ENCODE data around the gene VPS13A. TPM values are rescaled to one million over a fixed set of nuclear protein-coding genes. Genes with fewer than 3 reads are reported as not detected.

The VPS13A gene
- total RNA-seq, 2 experiments from 2014 or later, result 32.9 to 34.7 TPM

DNA sequence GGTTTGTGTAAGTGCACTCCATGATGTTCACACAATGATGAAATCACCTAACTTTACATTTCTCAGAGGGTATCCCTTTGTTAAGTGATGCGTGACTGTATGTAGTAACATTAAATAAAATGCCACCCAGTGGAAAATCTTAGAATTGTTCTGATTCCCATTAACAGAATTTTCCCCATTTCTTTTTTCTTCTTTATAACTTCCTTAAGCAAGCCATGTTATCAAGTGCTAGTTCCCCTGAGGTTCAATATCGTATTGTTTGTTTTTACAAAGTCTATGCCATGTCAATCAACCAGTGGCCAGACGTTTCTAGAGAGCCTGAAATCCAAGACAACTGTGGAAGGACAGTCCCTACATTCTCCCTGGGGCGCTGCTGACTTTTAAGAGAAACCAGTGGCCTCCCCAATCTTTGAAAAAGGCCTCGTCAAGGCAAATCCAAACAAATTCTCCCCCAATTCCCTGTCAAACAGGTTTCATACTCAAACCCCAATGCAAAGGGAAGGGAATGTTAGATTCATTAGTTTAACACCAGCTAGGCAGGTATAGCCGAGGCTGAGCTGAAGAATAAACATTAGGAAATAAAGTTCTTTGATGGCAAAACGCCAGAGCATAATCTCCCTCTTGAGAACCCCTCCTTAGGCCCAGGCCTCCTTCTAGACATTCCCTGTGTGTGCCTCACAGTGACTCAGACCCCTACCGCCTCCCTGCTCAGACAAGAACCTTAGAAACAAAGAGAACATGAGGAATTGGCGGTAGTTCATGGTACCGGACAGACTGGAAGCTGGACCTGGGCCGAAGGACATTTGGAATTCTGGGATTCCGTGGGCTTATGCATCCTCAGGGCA lies 272.1 kb downstream of the VPS13A start:
- CTCF ChIA-PET, result interaction anchor here (1.3 kb wide), 1 partner anchor 10 kb away, joined by 3 read pairs; no protein-coding TSS in a partner anchor
- POLR2A ChIA-PET, result no interaction called here

DNA sequence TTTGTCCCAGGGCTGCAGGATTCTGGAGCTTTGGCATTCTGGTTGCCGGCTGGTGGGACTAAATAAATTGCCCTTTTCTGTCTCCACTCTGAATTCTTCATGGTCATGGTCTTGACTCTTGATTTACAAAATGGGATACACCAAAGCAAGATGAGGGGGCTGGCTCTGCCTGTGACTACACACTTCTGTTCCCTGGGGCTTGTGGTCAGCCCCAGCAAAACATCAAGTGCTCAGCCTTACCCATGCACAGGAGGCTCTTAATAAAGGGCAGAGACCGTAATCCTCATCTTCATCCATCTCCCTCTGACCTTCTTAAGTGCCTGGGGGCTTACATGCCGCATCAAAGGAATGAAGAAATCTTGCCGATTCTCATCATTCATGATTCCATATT lies 272.7 kb downstream of the VPS13A start:
- POLR2A ChIA-PET, result no interaction called here
- CTCF ChIA-PET, result interaction anchor here (1.3 kb wide), 1 partner anchor 9 kb away, joined by 3 read pairs; no protein-coding TSS in a partner anchor

DNA sequence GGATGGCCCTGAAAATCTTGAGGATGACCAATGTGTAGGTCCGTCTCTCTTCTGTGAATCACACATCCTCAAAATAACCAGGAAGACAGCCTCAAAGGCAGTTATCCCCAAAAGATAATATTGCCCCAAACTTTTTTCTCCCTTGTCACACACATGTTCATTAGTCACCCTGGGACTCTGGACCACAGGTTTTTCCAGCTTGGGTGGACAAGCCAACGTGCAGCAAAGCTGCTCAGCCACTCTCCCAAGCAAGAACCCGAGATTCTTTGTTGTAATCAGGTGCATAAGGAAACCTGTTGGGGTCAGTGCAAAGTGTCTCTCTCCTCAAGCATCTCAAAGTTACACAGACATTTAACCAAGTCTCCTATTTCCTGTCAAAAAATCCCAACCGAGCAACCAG lies 274.2 kb downstream of the VPS13A start:
- ChIA-PET POLR2A (no interaction called here), CTCF (no interaction called here)

- ChIA-PET POLR2A (no interaction called here), CTCF (interaction anchor here (0.9 to 1.6 kb wide), 2 partner anchors 20 to 23 kb away, joined by 4 to 5 read pairs; no protein-coding TSS in a partner anchor)
Observed at GRCh38 chr9:77453825-77454647, 276.7 kb downstream of the VPS13A start.

DNA sequence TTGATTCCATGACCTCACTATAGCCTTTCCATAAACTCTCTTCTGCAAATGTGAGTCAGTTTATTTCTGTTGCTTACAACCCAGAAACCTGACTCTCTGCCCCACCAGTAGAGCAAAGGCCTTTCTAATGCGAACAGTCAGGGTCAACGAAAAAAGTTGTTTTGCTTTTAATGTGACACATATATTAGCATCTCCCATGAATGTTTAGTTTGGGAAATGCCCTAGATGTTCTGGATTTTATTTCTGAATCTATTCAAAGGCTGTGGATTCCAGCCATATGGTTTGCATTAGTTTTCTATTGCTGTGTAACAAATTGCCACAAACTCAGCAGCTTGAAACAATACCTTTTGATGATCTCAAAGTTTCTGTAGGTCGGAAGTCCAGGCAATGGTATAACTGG lies 277.3 kb downstream of the VPS13A start:
- ChIA-PET CTCF (interaction anchor here (1.6 kb wide), 1 partner anchor 21 kb away, joined by 5 read pairs; no protein-coding TSS in a partner anchor), POLR2A (no interaction called here)

DNA sequence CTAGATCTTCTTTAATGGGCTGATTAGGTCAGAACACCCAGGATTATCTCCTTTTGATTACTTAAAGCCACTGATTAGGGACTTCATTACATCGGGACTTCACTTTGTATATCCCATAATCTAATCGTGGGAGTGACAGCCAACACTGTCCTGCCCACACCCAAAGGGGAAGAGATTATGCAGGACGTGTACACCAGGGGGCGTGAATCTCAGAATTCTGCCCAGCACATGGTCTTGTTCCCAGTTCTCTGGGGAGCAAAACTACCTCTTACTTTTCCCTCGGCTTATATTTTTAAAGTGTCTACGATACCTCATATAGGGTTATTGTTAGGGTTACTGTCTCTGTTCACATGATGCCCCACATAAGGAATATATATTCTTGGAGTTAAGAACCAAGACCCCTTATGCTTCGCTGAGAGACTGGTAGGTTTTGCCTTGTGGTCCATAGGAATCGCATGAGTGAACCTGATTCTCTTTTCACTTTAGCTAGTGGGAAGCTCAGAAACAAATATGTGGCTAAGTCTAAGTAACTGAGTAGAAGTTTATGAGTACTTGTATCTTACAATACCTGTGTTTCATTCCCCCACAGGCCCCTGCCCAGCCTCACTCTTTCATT lies 278.1 kb downstream of the VPS13A start:
- ChIA-PET CTCF (interaction anchor here (1.0 to 2.9 kb wide), 3 partner anchors 11 to 21 kb away, joined by 3 to 14 read pairs (median 3); no protein-coding TSS in a partner anchor), POLR2A (no interaction called here)

DNA sequence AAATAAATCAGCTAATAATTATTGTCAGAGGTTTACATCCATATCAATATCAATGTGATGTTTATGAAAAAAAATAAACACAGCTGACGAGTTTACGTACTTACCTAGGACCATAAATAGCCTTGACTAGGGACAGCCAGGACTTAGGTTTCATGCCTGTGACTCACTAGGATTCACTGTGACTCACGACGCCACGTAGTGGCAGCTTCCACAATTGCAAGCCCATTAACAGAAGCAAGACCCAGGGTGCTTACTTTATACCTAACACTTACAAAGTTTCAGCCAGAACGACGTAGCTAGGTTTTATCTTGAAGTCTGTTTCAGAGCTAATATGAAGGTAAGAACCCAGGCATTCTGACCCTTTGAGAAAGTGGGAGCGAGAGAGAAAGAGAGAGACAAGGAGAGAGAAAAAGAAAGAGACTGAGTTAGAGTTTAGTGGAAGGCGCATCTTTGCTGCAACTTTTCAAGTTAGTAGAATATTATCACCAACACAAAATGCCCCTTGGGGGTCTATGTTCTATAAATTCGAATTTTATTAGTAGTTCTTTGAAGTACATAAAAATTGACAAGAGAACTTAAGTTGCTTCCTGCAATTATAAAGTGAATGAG lies 279.6 kb downstream of the VPS13A start:
- ChIA-PET CTCF (interaction anchor here (0.5 to 3.4 kb wide), 12 partner anchors 12 to 664 kb away, joined by 3 to 14 read pairs (median 4); partner anchors contain the start of gene VPS13A), POLR2A (interaction anchor here (0.6 kb wide), 1 partner anchor 58 kb away, joined by 4 read pairs; no protein-coding TSS in a partner anchor)

GRCh38 chr9:77457916-77458592 lies 280.7 kb downstream of the VPS13A start:
- POLR2A ChIA-PET, result no interaction called here
- CTCF ChIA-PET, result interaction anchor here (0.6 to 3.4 kb wide), 12 partner anchors 9 to 664 kb away, joined by 3 to 14 read pairs (median 4); no protein-coding TSS in a partner anchor

- ChIA-PET POLR2A (interaction anchor here (0.6 kb wide), 1 partner anchor 358 kb away, joined by 13 read pairs; no protein-coding TSS in a partner anchor), CTCF (no interaction called here)
Observed at GRCh38 chr9:77460938-77461337, 283.6 kb downstream of the VPS13A start.

- POLR2A ChIA-PET, result no interaction called here
- CTCF ChIA-PET, result no interaction called here
Observed at GRCh38 chr9:77462066-77462465, 284.7 kb downstream of the VPS13A start.

- CTCF ChIA-PET, result interaction anchor here (0.6 to 1.4 kb wide), 2 partner anchors 13 to 86 kb away, joined by 3 read pairs; no protein-coding TSS in a partner anchor
Observed at GRCh38 chr9:77463151-77463550, 285.8 kb downstream of the VPS13A start.

GRCh38 chr9:77464661-77465060 lies 287.3 kb downstream of the VPS13A start:
- CTCF ChIA-PET, result no interaction called here
- POLR2A ChIA-PET, result no interaction called here

More at GRCh38 chr9:77463151-77463550, 285.8 kb downstream of the VPS13A start:
- POLR2A ChIA-PET, result no interaction called here

DNA sequence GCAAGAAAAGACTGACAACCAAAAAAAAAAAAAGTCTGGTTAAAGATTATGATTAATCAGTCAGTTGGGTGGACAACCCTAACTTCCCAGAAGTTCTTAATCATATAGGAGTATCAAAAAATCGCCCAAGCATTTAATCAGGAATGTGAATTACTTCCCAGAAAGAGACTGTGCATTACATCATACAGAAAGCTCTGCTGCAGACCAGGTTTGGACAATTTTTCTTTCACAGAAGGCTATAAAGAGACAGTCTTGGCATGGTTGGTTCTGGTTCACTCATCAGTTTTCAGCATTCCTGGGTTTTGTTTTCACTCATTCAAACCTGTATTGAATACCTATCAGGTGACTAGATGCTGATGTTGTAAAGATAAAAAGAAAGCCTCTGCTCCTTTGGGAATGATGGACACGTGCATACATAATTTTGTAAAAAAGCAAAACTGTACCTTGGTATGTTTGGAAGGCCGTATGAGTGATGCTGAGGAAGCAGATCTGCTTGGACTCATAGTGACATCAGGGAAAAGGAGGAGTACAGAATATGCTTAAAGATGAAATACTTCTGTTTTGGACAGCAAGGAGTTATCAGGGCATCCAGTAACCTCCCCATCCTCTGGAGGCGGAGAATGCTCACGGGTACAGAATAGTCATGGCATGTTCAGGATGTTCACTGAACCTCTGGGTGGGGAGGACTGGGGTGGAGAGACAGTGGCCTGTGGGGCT lies 292.3 kb downstream of the VPS13A start:
- ChIA-PET CTCF (interaction anchor here (0.6 kb wide), 1 partner anchor 249 kb away, joined by 5 read pairs; no protein-coding TSS in a partner anchor), POLR2A (no interaction called here)

Other genes with a start within 250 kb of the VPS13A start
- not detected for gene FOXB2, start 157.9 kb upstream of the VPS13A start, total RNA-seq